Renal pelvis (tissue), 4 donors: Measurements from ENCODE around the gene KIAA1328. TPM values are rescaled to one million over a fixed set of nuclear protein-coding genes. Genes with fewer than 3 reads are reported as not detected.

Source experiments
- DNase-seq: peaks from one replicate; pipeline ENCODE4 v3.0.0-alpha.2; 2013
- polyA plus RNA-seq, 3 donors: library from polyadenylated mRNA; unstranded; fragments of 120-200 nt; gene quantifications; one replicate each; pipeline ENCODE4 v1.2.1, GENCODE V29; 2013; ENCODE audit not compliant: insufficient read length in 3 of 3

KIAA1328 gene
- polyA plus RNA-seq, 3 donors, result 8.5 to 14.9 (median 12.1) TPM

DNA sequence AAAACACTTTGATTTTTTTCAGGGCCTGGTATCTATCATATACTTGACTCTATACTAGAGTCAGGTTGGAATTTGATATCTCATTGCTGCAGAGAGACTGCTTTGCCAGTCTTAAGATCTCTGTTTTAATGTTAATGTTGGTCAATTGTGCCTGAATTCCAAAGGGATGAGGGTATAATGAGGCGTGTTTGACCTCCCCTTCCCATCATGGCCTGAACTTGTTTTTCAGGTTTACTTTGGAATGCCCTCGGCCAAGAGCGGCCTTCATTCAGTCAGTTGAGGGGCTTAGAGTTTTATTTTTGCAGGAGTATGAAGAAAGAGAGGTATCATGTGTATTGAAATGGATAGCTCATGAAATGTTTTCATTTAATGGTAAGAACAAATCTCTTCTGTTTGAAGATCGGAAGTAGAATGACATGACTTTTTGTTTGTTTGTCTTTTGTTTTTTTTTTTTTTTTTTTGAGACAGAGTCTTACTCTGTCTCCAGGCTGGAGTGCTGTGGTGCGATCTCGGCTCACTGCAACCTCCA is 119.0 kb downstream of the KIAA1328 start:
- DNase-seq, result no peak

- no peak for DNase-seq
These were observed 121.4 kb downstream of the KIAA1328 start for GRCh38 chr18:36950282-36950681.

DNA sequence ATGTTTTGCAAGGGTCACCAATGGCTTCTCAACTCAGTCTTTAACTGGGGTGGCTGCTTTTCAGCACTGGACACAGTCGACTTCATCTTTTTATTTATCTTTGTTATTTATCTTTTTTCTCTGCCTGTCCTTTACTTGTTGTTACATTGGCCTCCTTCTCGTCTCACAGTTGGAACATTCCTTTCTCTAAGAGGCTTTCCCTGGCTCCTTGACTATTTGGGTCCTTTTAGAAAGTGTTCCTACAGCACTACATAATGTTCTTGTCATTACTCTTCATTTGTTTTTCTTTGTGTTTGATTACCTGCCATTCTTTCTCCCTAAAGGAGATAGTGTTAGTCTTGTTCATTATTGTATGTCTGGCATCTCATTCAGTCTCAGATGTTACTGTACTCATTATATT is 122.0 kb downstream of the KIAA1328 start:
- DNase-seq, result no peak

DNA sequence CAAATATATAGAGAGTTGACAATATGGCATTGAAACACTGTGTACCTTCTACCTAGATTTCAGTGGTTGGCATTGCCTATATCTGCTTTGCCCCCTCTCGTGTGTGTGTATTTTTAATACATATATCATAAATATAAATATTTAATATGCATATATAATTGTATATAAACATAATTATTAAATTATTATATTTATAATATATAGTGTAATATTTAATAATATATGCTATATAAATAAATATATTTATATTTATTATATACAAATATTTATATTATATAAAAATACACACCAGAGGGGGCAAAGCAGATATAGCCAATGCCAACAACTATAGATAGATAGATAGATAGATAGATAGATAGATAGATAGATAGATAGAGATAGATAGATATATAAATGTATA is 124.1 kb downstream of the KIAA1328 start:
- DNase-seq, result no peak

DNA sequence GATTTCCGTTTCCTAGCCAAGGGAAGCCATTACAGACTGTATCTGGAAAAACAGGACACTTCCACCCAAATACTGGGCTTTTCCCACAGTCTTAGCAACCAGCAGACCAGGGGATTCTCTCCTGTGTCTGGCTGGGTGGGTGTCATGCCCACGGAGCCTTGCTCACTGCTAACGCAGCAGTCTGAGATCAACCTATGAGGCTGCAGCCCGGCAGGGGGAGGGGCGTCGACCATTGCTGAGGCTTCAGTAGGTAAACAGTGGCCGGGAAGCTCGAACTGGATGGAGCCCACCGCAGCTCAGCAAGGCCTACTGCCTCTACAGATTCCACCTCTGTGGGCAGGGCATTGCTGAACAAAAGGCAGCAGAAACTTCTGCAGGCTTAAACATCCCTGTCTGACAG is 131.1 kb downstream of the KIAA1328 start:
- no peak for DNase-seq

- no peak for DNase-seq
These were observed 134.5 kb downstream of the KIAA1328 start for GRCh38 chr18:36963464-36963863.

DNA sequence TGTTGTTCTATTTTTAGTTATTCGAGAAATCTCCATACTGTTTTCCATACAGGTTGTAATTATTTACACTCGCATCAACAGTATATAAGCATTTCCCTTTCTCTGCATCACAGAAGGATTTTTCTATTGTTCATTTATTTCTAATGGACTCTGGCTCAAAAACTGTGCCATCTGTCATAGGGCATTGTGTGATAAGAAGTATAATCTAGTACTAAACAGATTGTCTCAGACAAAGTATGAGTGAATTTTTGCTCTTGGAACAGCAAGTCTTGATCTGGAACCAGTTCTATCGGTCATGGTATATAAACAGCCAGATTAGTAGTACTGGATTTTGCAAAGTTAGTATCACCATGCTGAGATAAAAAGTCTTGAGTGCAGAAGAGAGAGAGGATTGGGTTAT is 145.8 kb downstream of the KIAA1328 start:
- no peak for DNase-seq

DNA sequence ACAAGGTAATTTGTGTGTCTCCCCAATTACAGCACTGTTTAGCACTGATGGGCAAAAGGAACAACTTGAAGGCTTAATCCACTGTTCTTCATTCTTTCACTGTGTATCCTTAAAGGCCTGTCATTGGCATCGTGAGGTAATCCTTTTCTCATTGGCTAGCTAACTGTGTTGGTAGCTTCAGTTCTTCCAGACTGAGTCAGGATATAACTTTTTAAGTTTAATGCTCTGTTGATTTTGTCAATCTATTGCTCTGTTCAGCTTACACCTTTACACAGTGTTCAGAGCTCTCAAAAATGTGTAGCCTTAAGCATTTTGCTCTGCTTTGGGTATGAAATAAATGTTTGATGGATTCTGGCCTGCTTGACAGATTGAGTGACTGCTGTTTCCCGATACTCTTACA is 148.2 kb downstream of the KIAA1328 start:
- peak; percentile 4 for DNase-seq

- DNase-seq, result no peak
These were observed 164.1 kb downstream of the KIAA1328 start for GRCh38 chr18:36993068-36993467.

DNA sequence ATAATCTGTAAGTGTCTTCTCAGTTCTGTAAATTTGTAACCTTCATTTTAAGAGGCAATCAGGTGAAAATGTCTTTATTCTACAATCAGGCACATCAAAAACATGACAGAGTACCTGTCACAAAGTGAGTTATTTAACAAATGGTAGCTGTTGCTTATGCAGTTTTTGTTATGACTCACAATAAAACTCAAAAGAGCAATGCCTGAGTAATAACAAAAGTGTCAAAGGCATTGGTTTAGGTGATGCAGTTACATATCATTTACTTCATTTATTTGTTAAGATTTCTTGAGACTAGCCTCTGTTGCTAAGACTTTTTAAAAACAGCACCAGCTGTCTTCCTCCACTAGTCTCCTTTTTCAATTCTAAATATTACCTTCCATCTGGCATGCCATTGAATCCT is 177.8 kb downstream of the KIAA1328 start:
- no peak for DNase-seq

- DNase-seq, result no peak
These were observed 183.5 kb downstream of the KIAA1328 start for GRCh38 chr18:37012452-37012851.

DNA sequence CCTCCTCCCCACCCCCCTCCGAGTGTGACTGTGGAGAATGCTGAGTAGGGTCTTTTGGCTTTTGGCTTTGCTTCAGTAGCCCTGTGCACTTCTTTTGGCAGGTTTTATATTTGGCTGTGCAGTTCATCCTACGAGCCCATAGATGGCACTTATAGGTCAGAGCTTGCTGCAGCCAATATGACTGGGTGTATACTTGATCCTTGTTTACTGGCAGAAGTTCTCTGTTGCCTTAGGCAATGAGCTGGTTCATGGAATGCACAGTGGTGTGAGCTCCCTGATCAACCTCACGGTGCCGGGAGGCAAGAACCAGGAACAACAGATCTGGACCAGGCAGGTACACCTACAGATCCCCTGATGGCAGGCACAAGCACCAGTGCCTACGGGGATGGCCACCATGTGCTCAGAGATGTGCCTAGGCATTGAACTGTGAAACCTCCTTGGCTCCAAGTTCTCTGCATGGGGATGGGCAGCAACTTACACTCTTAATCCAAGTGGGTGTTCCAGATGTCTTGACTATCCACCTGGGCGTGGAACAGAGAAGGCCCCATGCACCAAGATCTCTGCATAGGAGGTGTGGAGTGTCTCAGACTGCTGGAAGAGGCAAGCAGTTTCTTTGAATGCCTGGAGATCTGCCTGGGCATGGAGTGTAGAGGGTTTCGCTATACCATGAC is 190.4 kb downstream of the KIAA1328 start:
- no peak for DNase-seq

DNA sequence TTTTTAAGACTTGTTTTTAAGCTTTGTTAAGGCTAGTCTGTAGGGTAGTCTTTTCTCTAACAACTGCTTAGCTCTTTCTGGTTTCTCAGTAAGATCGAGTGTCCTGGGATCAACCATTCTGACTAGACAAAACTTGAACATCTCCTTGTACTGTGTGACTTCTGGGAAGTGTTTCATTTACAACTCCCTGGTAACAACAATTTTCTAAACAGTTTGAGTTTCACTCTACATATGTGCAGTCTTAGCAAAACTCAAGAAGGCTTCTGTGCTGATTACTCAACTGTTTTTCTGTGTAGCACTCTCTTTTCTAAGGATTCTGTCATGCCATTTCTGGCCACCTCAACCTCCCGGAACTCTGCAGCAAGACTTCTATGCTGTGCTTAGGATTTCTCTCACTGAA is 204.5 kb downstream of the KIAA1328 start:
- no peak for DNase-seq

- no peak for DNase-seq
These were observed 213.5 kb downstream of the KIAA1328 start for GRCh38 chr18:37042381-37042780.

DNA sequence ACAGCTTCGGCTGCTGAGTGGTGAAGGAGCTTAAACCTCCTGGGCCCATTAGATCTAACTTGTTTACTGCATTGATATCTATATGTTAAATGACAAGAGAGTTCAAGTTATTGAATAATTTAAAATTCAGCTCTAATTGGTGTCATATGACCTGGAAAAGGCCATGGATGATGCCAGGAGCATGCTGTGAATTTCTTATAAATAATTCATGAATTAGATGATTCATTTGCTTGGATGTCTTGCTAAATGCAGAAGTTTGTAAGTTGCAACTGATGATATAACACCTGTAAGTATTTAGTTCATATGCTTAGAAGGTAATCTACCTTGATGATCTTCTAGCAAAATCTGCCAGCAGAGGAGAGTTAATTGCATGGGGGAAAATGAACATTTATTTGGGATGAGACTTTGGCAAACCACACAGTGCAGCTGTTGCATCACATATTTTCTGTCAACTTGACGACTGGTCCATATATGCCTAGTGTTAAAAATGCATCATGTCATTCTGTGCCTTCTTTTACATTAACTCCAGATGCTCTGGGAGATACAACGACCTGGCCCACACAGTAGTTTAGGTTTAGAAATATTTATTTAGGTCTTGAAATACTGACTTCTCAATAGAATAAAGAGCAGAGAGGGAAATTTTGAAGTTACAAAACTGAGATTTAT is 226.3 kb downstream of the KIAA1328 start:
- DNase-seq, result no peak

DNA sequence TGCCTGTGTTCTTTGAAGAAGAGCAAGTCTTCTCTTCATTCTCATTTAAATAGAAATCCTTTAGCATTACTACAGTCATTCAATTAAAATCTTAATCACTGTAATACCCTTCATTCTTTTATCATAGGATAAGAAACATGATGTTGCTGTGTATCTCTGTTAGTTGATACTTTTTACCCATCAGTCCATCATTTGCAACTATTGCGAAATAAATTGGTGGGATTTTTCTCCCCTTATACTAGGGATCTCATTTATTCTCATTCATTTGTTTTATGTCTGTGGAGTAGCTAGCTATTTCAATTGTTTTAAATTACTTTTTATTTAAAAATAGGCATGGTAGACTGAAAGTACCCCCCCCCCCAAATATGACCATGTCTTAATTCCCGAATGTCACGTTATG is 235.3 kb downstream of the KIAA1328 start:
- DNase-seq, result no peak

GRCh38 chr18:37065254-37065653 is 236.3 kb downstream of the KIAA1328 start:
- no peak for DNase-seq

- DNase-seq, result no peak
These were observed 256.0 kb downstream of the KIAA1328 start for GRCh38 chr18:37084912-37085311.

DNA sequence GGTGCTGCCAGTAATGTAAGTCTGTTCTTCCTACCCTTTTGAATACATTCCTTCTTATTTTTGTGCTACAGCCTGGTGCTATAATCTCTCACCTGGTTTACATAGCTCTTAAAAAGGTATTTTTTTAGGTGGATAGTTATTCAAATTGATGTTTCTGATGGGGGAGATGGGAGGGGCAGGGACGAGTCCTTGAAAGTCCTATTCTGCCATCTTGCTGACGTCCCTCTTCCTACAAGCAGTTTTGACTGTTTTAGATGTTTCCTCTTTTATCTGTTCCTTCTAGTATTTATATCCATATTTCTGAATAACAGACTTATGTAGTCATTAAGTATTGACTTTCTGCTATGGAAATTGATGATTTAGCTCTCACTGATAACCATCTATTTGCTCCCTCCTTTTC is 256.4 kb downstream of the KIAA1328 start:
- no peak for DNase-seq

DNA sequence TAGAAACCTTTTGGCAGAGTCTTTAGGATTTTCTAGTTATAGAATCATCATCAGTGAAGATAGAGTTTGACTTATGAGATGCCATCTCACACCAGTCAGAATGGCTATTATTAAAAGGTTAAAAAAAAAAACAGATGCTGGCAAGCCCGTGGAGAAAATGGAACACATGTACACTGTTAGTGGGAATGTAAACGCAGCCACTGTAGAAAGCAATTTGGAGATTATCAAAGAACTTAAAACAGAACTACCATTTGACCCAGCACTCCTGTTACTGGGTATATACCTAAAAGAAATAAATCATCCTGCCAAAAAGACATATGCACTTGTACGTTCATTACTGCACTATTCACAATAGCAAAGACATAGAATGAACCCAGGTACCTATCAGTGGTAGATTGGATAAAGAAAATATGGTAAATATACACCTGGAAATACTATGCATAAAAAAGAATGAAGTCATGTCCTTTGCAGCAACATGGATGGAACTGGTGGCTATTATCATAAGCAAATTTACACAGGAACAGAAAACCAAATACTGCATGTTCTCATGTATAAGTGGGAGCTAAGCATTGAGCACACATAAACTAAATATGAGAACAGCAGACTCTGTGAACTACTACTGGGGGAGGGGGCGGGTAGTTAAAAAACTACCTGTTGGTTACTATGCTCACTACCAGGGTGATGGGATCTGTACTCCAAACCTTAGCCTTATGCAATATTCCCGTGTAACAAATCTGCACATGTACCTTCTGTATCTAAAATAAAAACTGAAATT is 279.0 kb downstream of the KIAA1328 start:
- no peak for DNase-seq

DNA sequence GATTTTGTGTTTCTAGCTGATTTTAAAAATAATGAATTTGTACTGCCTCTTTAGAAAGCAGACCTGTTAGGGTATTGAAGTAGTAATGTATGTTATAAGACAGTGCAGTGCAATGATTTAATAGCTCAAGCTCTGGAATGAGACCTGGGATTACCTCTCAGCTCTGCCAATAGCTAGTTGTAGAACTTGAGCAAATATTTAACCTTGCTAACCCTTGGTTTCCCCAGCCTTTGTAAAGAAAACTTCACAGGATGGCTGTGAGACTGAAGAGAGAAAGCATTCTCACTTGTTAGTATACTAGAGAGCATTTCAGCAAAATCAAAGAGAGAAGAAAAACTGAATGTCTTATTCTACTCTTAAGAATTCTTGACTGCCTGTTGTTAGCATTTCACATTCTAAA is 293.9 kb downstream of the KIAA1328 start:
- no peak for DNase-seq

DNA sequence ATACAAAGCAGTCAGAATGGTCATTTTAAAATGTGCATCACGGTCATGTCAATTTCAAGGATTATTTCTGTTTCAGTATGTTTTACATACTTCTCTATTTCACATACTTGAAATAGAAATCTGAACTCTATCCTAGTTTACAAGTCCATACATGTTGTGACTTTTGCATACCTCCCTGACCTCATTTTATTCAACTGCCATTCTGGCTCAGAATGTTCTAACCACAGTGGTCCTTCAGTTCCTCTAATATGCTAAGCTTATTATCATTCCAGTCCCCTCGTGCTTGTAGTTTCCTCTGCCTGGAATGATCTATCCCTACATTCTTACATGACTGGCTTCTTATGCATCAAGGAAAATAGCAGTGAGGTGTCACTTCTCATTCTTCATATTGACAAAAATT is 295.6 kb downstream of the KIAA1328 start:
- no peak for DNase-seq

DNA sequence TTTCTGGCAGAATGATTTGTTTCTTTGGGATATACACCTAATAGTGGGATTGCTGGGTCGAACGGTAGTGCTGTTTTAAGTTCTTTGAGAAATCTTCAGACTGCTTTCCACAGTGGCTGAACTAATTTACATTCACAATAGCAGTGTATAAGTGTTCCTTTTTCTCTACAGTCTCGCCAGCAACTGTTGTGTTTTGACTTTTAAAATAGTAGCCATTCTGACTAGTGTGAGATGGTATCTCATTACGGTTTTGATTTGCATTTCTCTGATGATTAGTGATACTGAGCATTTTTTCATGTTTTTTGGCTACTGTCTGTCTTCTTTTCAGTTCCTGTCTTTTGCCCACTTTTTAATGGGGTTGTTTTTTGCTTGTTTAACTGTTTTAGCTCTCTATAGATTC is 306.2 kb downstream of the KIAA1328 start:
- DNase-seq, result no peak
